HCEC 1CT (cell line): Measurements from ENCODE around the gene IPO8.

ENCODE experiments used
- DNase-seq: peaks from one replicate; pipeline ENCODE4 v3.0.0-alpha.2; 2017

Gene IPO8

DNA sequence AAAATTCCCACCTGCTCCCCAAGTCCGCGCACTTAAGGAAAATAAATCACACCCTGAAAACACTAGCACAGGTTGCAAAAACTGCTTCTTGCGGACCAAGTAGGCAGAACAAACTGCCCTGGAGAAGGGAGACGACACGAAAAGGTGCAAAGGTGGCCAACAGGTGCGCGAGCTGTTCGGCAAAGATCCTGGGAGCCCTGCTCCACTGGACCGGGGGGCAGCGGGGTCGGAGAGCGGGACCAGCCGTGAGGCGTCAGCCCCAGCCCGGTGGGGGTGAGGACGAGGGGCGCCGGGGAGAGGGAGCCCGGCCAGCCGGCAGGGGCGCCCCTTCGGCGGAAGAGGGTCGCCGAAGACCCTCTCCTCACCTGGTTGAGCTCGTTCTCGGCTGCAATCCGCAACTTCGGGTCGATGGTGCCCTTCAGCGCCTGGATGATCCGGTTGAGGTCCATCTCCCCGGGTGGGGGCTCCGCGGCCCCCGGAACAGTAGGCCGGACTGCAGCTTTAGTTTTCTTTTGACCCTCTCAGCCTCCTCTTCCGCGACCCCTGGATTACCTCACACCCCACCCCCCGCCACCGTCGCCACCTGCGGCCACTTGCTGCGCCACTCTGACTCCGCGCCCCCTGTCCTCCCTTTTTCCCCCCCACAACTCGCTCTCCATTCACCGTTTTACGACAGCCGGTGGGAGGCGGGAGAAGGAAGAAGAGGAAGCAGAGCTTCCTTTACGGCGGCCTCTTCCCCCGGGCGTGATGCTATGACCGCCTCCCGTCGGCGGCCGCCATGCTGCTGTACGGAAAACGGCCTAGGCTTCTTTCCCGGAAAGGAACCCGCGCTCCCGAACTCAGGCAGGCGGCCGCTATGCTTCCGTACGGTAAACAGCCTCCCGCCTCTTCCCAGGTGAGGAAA lies at the start of gene IPO8:
TSS of gene IPO8 (minus strand) at position 671 of the 904 bp plus-strand sequence. CDS start at position 449, 222 bp downstream.
- DNase-seq = peak; percentile 94

- no peak for DNase-seq
Observed at GRCh38 chr12:30744321-30744720, 48.7 kb upstream of the IPO8 start.

DNA sequence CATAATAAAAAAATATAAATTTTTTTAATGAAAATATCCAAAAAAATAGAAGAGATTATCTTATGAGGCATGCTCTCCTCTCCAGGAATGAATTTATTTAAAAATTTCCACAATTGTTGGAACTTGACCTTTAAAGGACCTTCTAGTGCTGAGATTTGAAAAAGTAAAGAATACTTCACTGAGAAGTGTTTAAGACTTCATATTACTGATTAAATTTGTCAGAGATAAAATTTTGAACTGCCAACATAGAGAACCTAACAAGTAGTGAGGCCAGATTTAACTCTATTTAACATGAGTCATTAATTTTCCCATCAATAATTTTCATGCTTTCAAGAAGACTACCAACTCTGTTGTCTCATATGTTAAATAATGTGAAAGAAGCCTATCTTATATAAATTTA lies 44.6 kb upstream of the IPO8 start:
- DNase-seq = no peak

GRCh38 chr12:30739020-30739419 lies 43.4 kb upstream of the IPO8 start:
- no peak for DNase-seq

GRCh38 chr12:30732954-30733637 lies 37.4 kb upstream of the IPO8 start:
- no peak for DNase-seq

GRCh38 chr12:30730011-30730410 lies 34.3 kb upstream of the IPO8 start:
- DNase-seq = no peak

DNA sequence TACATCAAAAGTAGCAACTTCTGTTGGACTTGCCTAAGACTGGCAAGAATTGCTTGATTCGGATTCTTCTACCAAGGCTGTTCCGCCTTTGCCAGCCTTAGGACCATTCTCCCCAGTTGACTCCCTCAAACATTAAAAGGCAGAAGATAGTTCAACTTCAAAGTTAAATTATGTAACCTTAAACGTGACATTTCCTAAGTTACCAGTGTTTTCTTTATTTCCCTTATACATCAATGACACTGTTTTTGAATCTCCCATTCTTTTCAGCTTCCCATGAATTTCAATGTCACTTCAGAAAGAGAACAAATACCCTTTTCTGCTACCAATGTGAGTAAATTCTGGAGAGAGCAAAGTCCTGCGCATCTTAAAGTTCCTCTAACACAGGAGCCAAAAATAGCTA lies 33.9 kb upstream of the IPO8 start:
- DNase-seq = no peak

- no peak for DNase-seq
Observed at GRCh38 chr12:30726647-30727046, 31.0 kb upstream of the IPO8 start.

GRCh38 chr12:30725739-30726138 lies 30.1 kb upstream of the IPO8 start:
- DNase-seq = peak; percentile 85

DNA sequence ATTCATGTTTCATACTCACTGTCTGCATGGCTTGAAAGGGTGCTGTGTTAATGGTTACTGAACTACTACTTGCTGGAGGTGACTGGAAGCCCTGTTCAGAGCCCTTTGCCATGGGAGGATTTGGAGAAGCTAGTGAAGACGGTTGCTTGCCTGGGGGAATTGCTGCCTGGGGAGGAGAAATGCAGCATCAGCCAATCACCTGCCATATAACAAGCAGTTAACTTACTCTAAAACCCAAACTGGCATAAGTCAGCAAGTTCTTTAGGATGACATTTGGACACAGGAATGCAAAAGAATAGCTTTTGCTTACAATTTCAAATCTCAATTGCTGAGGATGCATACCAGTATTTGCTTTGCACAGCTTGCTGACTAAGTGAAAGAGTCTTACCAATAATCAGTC lies 23.4 kb upstream of the IPO8 start:
- peak; percentile 74 for DNase-seq

DNA sequence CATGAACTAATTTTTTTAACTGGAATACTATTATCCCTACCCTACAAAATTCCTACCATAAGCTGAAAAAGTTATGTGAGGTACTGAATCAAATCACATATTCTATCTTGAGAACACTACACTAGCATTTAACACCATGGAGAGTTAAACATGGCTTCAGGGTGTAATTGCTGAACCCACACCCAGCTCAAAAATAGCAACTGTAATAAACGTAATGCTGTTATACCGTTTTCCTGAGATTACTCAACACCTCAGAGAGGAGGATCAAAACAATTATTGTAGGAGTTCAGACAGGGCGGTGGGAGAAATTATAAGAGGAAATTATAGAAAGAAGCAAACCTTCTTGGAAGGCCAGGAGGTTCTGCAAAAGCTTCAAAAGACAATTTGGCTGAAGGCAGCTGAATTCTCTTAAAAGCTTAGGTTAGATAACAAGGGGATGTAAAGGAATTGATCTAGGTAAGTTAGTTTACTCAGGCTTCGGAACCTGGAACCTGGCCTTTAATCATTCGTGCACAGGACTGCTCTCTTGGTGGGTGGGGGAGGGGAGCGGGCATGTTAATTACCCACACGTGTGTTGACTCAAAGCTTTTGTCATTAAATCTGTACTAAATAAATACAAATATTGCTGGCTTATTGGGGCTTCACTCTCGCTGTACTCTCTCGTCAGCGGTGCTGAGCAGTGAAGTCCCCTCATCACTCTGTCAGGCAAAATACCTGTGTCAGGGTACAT lies 12.1 kb upstream of the IPO8 start:
- no peak for DNase-seq

DNA sequence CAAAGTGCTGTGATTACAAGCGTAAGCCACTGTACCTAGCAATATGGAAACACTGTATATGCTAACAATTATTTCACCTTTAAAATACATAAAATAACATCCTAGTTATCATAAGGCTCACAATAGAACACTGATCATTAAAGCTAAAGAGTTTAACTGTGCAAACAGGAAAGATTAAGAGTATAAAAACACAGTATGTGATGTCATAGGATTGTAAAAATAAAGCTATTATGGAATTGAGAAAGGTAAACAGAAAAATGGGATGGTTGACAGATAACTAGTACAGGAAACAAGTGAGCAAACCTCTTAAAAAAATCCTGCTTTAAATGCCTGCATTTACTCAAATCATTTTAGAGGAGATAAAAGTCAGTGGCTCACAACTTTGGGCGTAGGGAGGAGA lies 10.8 kb upstream of the IPO8 start:
- no peak for DNase-seq

GRCh38 chr12:30701056-30701455 lies 5.4 kb upstream of the IPO8 start:
- DNase-seq = peak; percentile 24

- DNase-seq = no peak
Observed at GRCh38 chr12:30700216-30700900, 4.7 kb upstream of the IPO8 start.

DNA sequence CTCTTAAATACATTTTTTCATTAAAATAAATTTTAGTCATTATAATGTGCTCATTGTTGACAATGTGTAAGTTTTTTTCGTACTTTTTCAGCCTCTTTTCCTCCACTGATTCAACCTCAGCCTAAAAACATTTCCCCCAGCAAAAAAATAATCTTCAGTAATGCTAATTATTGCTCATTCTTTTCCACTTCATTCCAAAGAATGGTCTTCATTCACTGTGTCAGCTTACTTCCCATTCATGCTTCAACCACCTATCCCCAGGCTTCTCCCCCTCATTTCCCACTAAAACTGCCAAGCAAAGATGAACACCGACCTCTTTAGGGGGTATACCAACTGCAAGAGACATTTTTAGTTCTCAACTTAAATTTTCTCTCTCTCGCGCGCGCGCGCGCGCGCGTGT lies 2.7 kb upstream of the IPO8 start:
- DNase-seq = no peak

- no peak for DNase-seq
Observed at GRCh38 chr12:30696943-30697342, 1.3 kb upstream of the IPO8 start.

GRCh38 chr12:30696486-30696885 lies 817 bp upstream of the IPO8 start:
- DNase-seq = no peak

DNA sequence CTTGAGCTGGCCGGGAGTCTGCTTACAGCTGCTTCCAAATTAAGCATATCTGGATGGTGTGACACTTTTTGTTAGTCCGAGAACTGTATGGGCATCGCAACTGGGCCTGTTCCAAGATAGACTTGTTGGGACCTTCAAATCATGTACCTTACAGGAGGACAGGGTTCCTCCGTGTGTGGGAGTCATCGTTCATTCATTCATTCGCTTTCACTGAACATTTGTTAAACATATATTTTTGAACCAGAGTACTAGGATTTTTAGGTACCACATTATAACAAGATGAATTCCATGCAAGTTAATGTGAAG lies 387 bp upstream of the IPO8 start:
- DNase-seq = no peak

- DNase-seq = peak; percentile 16
Observed at GRCh38 chr12:30694412-30695198, 1.1 kb downstream of the IPO8 start.

DNA sequence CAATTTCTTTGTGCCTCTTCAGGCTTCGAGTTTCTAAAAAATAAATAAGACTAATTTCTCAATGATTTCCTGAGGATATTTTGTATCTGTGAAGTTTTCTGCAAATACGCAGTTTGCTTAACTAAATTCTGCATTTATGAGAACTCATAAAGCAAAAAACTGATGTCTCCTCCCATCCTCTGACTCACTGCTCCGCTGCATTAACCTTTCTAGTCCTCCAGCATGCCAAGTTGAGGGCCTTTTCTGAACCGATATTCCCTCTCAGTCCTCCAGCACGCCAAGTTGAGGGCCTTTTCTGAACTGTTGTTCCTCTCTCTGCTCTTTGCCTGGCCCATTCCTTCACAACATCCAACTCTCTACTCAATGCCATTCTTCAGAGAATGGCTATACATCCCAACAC lies 3.2 kb downstream of the IPO8 start:
- DNase-seq = peak; percentile 46

DNA sequence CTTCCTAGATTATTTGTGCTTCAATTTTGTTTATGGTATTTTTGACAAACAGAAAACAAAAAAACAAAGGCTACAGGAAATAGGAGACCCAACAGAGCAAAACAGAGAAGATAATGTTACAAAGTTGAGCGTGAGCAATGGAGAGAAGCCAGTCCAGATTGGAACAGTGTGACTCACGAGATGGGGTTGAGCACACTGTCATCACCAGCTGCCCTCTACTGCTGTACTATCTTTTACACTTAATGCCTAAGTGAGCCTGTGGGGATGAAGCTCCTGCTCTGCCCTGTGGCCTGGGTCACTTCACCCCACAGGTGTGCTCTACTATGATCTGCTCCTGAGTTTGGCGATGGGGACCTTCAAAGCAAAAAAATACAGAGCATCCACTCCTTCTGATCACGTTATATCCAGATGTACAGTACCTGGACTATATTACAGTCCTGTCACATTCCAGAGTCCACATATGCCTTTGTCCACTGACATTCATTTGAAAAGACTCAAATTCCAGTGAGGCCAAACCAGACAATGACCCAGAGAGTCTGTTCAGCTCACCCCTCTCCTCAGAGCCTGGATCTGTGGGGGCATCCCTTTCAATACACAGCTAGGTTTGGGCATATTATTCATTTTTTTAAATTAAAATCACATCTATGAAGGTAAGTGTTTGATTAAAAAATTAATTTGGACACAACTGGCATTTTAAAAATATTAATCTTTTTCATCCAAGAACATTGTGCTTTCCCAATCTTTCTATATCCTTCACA lies 4.4 kb downstream of the IPO8 start:
- peak; percentile 83 for DNase-seq
